Muscle of leg (tissue), 11 donors: ENCODE results near the gene CLSTN1. TPM values are rescaled to one million over a fixed set of nuclear protein-coding genes. Genes with fewer than 3 reads are reported as not detected.

Source experiments
- DNase-seq: peaks from one replicate; pipeline ENCODE4 v3.0.0; 2013
- H3K27ac ChIP-seq: one replicate; pipeline ENCODE4 v1.5.1; 2013; ENCODE audit warnings: mild to moderate bottlenecking, low read length, control low read depth
- H3K27me3 ChIP-seq: one replicate; pipeline ENCODE4 v1.6.1; 2013; ENCODE audit warnings: low read length; ENCODE audit not compliant: control insufficient read depth, insufficient read depth
- H3K36me3 ChIP-seq: one replicate; pipeline ENCODE4 v1.6.1; 2013; ENCODE audit warnings: low read length; ENCODE audit not compliant: control insufficient read depth, insufficient read depth
- H3K4me1 ChIP-seq: one replicate; pipeline ENCODE4 v1.6.1; 2013; ENCODE audit warnings: low read length; ENCODE audit not compliant: control insufficient read depth, insufficient read depth
- H3K4me3 ChIP-seq: one replicate; pipeline ENCODE4 v1.5.1; 2013; ENCODE audit warnings: low read length, control low read depth
- H3K9me3 ChIP-seq: replicated peaks from 2 replicates; pipeline ENCODE4 v1.6.1; 2013; ENCODE audit warnings: low read depth, low read length; ENCODE audit not compliant: control insufficient read depth
- WGBS: methylation state at CpG from one replicate; pipeline ENCODE4 v1.1.5; 2013; ENCODE audit warnings: missing lambda C conversion rate; ENCODE audit not compliant: insufficient coverage; 5-methylcytosine and 5-hydroxymethylcytosine counted together
- polyA plus RNA-seq, 8 donors: library from polyadenylated mRNA; unstranded; fragments of 120-200 nt; gene quantifications; one replicate each; pipeline versions ENCODE4 v1.2.1 to v1.2.3, GENCODE V29; 2013; ENCODE audit warnings: inconsistent platforms in 1 of 8, low replicate concordance in 1 of 8; ENCODE audit not compliant: insufficient read length in 8 of 8, insufficient read depth in 1 of 8
- total RNA-seq: library from RNA; stranded (reverse); fragments of 120-200 nt; gene quantifications from one replicate; pipeline ENCODE4 v1.2.4, GENCODE V29; 2013

CLSTN1 gene
- total and polyA plus RNA-seq, 9 donors, result 39.3 to 102 (median 82.5) TPM

DNA sequence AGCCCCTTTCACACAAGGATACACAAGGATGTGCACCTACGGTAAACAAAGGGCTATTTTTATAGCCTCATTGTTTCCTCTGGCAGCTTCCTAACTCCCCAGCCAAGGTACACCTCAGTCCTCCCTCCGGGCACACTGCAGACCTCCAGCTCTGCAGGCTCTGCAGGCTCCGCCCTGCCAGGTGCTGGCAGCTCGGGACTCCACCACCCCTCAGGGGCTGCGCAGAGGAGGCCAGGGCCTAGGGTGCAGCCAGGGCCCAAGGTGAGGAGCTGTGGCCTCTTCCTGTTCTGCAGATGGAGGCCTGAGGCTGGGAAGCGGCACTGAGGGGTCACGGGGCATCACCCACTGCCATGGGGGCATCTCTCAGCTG lies 19.8 kb upstream of the CLSTN1 start:
- WGBS, result 74% methylated on average over 7 of the region's 7 CpGs
- peaks cover 3% of the 10 kb centered on the region for H3K36me3 ChIP-seq
- no peaks in the 10 kb centered on the region for H3K9me3 ChIP-seq
- H3K4me1 ChIP-seq, result peaks cover 36% of the 10 kb centered on the region
- DNase-seq, result no peak
- H3K27me3 ChIP-seq, result no peaks in the 10 kb centered on the region
- H3K4me3 ChIP-seq, result no peak overlapping the region
- H3K27ac ChIP-seq, result no peak overlapping the region

DNA sequence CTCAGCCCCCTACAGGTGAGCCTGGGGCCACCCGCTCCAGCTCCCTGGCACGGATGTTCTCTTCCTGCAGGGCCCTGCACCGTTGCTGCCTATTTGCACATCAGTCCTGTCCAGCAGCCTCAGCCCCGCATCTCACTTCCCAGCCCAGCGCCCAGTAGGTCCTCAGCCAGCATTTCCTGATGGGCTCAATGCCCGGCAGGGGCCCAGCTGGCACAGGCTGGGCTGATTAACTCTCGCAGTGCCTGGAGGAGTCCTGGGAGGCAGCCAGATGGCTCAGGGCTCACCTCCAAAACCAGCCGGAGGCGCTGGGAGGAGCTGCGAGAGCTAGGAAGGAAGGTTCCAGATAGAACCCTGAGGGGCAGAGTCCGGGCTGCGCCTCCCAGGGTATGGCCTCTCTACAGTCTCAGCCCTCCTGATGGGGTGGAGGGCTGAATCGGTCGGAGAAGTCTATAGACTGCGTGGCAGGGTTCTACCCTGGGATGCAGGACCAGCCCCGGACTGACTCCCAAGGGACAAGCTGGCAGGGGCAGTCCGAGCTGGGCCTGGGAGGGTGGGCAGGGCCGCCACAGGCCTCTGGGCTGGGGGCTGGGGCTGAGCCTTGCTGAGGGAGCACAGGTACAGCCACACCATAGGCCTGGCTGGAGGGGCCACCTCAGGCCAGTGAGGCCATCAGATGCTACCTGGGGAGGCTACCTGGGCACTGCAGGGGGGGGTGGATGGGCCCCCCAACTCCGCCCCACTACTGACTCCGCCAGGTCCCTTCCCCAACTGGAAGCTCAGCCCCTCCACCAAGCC lies 19.2 kb upstream of the CLSTN1 start:
- Histone ChIP-seq H3K27me3 (no peaks in the 10 kb centered on the region), H3K4me3 (no peak overlapping the region), H3K36me3 (peaks cover 1% of the 10 kb centered on the region), H3K27ac (no peak overlapping the region), H3K9me3 (no peaks in the 10 kb centered on the region), H3K4me1 (peaks cover 36% of the 10 kb centered on the region)
- 54% methylated on average over 18 of the region's 20 CpGs for WGBS
- DNase-seq, result no peak

GRCh38 chr1:9842073-9842711 lies 18.4 kb upstream of the CLSTN1 start:
- no peak overlapping the region for H3K27ac ChIP-seq
- WGBS, result 13% methylated on average over 7 of the region's 9 CpGs

GRCh38 chr1:9841460-9841859 lies 17.7 kb upstream of the CLSTN1 start:
- Histone ChIP-seq H3K36me3 (no peaks in the 10 kb centered on the region), H3K27ac (no peak overlapping the region), H3K4me1 (peaks cover 30% of the 10 kb centered on the region), H3K9me3 (no peaks in the 10 kb centered on the region), H3K27me3 (peaks cover 2% of the 10 kb centered on the region), H3K4me3 (no peak overlapping the region)
- DNase-seq, result no peak
- WGBS, result 77% methylated on average over 2 of the region's 2 CpGs

More at GRCh38 chr1:9842073-9842711, 18.4 kb upstream of the CLSTN1 start:
- H3K4me1 ChIP-seq, result peaks cover 36% of the 10 kb centered on the region
- DNase-seq, result peak; percentile 53
- no peaks in the 10 kb centered on the region for H3K36me3 ChIP-seq
- H3K27me3 ChIP-seq, result no peaks in the 10 kb centered on the region
- H3K4me3 ChIP-seq, result no peak overlapping the region
- no peaks in the 10 kb centered on the region for H3K9me3 ChIP-seq

DNA sequence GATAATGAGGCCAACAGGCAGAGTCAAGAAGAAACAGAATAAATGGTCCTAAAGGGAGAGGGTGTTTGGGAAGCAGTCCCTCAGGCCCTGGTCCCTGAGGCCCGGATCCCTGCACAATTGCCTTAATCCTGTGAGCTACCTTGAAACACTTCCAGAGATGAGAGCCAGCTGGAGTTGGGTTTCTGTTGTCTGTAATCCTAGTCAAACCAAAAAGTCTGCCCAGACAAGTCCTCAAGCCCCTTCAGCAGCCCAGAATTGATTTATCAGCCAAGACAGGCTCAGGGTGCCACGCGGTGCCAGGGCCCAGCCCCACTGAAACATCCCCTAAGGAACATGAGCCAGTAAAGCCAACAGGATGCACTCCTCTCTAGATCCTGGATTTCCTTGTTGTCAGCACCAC lies 16.4 kb upstream of the CLSTN1 start:
- H3K36me3 ChIP-seq, result no peaks in the 10 kb centered on the region
- H3K4me3 ChIP-seq, result no peak overlapping the region
- no peak overlapping the region for H3K27ac ChIP-seq
- H3K9me3 ChIP-seq, result no peaks in the 10 kb centered on the region
- DNase-seq, result no peak
- 50% methylated on average over 3 of the region's 3 CpGs for WGBS
- H3K4me1 ChIP-seq, result peaks cover 37% of the 10 kb centered on the region
- peaks cover 2% of the 10 kb centered on the region for H3K27me3 ChIP-seq

- Histone ChIP-seq H3K4me3 (no peak overlapping the region), H3K36me3 (no peaks in the 10 kb centered on the region), H3K27ac (no peak overlapping the region), H3K9me3 (no peaks in the 10 kb centered on the region), H3K4me1 (peaks cover 35% of the 10 kb centered on the region), H3K27me3 (peaks cover 2% of the 10 kb centered on the region)
- no peak for DNase-seq
- WGBS, result 87% methylated on average over 10 of the region's 10 CpGs
These were observed 15.2 kb upstream of the CLSTN1 start for GRCh38 chr1:9838946-9839345.

DNA sequence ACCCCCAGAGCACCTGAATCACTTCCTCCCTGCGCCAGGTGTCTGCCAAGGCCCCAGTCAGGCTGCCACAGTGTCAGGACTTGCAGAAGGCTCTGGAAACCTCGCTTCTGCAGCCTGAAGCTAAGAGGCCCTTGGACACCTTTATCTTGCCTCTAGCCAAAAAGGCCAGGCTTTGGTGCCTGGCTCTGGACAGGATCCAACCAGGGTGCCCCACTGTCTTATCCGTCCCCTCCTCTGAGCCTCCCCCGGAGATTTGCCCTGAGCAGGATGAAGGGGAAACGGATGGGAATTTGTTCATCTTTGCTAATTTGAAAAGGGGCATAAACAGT lies 12.8 kb upstream of the CLSTN1 start:
- H3K4me3 ChIP-seq, result no peak overlapping the region
- DNase-seq, result no peak
- WGBS, result 76% methylated on average over 3 of the region's 5 CpGs
- no peak overlapping the region for H3K27ac ChIP-seq
- H3K27me3 ChIP-seq, result peaks cover 2% of the 10 kb centered on the region
- H3K36me3 ChIP-seq, result no peaks in the 10 kb centered on the region
- H3K4me1 ChIP-seq, result peaks cover 14% of the 10 kb centered on the region
- no peaks in the 10 kb centered on the region for H3K9me3 ChIP-seq

DNA sequence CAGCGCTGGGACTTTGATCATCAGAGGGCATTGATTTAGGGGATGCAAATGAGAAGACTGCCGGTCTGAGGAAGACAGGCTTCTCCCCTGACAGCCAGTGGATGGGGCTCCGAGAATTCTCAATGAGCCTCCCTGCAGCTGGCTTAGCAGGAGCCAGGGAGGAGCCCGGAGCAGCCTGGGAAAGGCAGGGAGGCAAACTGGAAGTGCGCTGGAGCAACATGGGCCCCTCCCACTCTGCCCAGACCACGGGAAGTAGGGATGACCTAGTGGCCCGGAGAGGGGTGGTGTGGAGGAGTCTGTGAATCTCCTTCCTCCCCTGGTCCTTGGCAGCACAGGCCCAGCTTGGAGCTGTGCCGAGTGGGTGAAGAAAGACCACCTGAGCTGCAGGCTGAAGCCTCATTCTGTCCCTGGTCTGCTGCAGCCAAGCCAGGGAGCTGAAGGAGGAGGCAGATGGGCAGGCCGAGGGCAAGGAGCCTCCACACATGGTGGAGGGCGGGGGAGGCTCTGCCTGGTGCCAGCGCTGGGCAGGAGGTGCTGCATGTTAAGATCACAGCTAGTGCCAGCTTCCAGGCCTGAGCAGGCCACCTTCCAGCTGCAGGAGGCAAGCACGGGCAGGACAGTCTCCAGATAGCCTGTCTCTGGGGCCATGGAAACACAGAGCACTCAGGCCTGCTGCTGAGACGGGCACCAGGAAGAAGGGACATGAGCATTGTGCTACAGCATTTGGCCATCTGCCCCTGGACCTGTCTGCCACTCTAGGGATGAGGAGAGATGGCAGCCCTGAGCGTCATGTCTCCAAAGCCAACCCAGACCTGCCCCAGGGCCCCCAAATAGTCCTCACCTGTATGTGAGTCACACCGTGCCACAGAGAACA lies 12.2 kb upstream of the CLSTN1 start:
- H3K36me3 ChIP-seq, result no peaks in the 10 kb centered on the region
- no peak overlapping the region for H3K4me3 ChIP-seq
- DNase-seq, result peak; percentile 47
- no peaks in the 10 kb centered on the region for H3K9me3 ChIP-seq
- peaks cover 14% of the 10 kb centered on the region for H3K4me1 ChIP-seq
- peaks cover 2% of the 10 kb centered on the region for H3K27me3 ChIP-seq
- H3K27ac ChIP-seq, result no peak overlapping the region
- 39% methylated on average over 11 of the region's 15 CpGs for WGBS

GRCh38 chr1:9835404-9835757 lies 11.6 kb upstream of the CLSTN1 start:
- no peak overlapping the region for H3K27ac ChIP-seq

DNA sequence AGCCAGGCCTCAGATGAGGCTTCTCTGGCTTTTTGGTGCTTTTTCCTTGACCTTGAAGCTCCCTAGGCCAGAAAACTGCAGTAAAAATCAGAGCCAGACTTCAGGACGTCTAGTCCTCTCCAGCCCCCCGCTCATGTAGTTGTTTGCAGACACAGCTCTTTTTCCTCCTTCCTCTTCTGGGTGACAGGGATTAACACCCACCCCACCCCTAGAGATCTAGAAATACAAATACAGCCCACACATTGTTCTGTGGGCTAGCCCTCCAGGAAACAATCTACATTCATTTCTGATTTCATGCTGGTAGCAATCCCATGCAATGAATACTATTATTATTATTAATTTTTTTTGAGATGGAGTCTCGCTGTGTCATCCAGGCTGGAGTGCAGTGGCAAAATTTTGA lies 9.9 kb upstream of the CLSTN1 start:
- no peak for DNase-seq
- Histone ChIP-seq H3K36me3 (no peaks in the 10 kb centered on the region), H3K9me3 (no peaks in the 10 kb centered on the region), H3K27ac (no peak overlapping the region), H3K4me3 (no peak overlapping the region), H3K4me1 (peaks cover 11% of the 10 kb centered on the region), H3K27me3 (peaks cover 2% of the 10 kb centered on the region)
- WGBS, result 74% methylated on average over 2 of the region's 3 CpGs

More at GRCh38 chr1:9835404-9835757, 11.6 kb upstream of the CLSTN1 start:
- Histone ChIP-seq H3K27me3 (peaks cover 2% of the 10 kb centered on the region), H3K4me3 (no peak overlapping the region), H3K9me3 (no peaks in the 10 kb centered on the region), H3K4me1 (peaks cover 13% of the 10 kb centered on the region), H3K36me3 (no peaks in the 10 kb centered on the region)
- DNase-seq, result no peak
- 26% methylated on average over 5 of the region's 9 CpGs for WGBS
